Stimulated activated CD8-positive, alpha-beta memory T cell treated with anti-CD3 and anti-CD28 coated beads, Interleukin-15, amount 100 ng/mL, for 4 hours (primary cell): ENCODE data around the gene DTX1.

Source experiments
- DNase-seq, 2 donors: peaks; one replicate each; pipeline ENCODE4 v3.0.0-alpha.2; 2020; ENCODE audit warnings: low read depth in 2 of 2

DTX1 gene

DNA sequence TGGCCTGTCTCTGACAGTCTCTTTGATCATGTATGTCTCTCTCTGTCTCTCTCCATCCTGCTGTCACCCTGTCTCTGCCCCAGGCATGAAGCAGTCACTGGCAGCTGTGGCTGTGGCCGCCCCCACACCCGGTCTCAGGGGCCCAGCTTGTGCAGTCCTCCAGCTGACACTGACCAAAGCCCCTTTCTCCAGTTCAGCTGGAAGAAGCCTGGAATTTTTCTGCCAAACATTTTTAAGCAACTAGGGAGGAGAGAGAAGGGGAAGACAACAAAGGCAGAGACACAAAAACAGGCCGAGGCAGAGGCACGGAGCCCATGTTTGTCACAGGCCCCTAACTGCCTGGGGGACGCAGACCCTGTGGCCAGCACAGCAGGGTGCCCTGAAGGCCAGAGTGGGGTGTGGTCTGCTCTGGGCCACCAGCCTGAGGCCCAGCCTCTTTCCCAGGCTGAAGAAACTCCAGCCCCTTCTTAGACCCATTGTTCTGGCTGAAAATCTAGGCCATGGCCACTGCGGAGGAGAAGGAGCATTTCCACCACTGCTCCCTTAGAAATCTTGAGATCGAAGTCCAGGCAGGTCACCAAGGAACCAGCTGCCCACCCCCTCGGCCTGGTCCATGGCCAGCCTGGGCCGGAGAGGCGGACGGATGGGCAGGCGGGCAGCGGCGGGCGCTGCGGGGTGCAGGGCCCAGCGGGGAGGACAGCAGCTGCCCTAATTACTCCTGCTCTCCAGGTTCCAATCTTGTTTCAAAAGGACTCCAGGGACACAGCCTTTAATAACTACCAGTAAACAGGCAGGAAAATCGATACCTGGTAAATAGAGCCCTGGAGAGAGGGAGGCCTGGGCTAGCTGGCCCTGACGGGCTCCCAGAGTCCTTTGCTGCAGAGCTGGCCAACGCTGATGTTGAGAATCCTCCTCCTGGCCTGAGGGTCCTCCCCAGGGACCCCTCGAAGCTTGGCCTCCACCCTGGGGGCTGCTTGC lies 14.9 kb downstream of the DTX1 start:
- no peak for DNase-seq

DNA sequence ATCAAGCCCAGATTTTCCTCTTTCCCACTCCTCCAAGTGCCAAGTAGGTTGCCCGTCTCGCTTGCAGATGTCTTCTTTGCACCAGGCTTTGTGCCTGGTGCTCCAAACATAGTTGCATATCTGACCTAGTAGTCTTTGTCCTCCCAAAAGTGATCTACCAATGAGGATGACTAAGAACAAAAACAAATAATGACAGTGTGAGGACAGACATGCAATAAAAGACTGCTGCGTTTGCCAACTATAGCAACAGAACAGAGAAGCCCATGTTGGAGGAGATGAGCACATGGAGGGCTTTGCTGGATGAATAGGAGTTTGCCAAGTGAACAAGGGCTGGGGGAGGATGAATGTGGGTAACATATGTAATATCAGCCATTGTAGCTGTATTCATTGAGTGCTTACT lies 15.6 kb downstream of the DTX1 start:
- no peak for DNase-seq

DNA sequence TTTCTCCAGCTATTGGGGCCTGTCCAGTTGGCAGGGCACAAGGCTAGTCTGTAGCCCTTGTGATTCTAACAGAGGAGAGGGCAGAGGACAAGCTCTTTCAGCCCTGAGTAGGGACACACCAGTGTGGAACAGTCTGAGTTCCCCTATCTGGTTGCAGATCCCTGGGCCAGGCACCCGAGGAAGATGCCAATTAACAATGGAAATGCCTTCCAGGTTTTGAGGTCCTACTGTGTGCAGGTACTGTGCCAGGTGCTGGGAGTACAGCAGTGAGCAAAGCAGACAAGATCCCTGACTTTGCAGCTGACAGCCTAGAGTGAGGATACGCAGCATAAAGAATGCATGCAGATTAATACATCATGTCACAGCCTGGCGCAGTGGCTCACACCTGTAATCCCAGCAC lies 17.1 kb downstream of the DTX1 start:
- no peak for DNase-seq

DNA sequence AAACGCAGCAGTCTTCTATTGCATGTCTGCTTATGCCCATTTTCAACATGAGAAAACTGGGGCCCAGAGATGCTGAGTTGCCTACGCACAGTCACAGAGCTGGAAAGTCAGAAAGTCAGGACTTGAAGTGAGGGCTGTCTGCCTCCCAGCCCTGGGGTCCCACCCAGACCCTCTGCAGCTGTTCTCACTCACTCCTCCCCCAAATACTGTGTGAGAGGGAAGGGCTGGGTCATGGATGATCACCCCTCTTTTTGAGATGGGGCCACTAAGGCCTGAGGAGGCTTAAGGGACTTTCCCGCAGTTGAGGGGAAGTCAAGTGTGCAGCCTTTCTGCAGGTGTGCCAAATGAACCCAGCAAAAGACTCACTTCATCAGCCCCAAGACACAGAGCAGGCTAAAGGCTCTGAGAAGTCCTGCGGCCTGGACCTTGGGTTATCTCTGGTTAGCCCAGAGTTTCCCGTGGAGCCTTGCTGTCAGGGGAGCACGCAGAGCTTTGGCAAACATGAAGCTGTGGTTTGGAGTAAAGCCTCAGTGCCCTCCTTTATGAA lies 18.7 kb downstream of the DTX1 start:
- DNase-seq: no peak

DNA sequence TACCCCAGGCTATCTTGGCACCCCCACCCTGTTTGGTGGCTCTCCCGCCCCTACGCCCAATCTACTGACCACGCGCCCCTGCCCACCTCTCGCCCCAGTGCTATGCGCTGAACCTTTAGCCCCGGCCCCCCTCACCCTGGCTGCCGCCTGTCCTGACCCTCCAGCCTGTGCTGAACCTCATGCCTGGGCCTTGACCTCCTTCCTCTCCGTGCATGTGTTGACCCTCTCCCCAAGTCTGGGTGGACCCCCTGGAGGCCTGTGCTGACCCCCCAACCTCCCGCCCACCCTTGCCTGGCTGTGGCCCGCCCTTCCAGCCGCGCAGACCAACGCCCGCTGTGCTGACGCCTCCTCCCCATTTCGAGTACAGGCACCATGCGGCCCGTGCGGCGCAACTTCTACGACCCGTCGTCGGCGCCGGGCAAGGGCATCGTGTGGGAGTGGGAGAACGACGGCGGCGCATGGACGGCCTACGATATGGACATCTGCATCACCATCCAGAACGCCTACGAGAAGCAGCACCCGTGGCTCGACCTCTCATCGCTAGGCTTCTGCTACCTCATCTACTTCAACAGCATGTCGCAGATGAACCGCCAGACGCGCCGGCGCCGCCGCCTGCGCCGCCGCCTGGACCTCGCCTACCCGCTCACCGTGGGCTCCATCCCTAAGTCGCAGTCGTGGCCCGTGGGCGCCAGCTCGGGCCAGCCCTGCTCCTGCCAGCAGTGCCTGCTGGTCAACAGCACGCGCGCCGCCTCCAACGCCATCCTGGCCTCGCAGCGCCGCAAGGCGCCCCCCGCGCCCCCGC lies 20.7 kb downstream of the DTX1 start:
- no peak for DNase-seq

DNA sequence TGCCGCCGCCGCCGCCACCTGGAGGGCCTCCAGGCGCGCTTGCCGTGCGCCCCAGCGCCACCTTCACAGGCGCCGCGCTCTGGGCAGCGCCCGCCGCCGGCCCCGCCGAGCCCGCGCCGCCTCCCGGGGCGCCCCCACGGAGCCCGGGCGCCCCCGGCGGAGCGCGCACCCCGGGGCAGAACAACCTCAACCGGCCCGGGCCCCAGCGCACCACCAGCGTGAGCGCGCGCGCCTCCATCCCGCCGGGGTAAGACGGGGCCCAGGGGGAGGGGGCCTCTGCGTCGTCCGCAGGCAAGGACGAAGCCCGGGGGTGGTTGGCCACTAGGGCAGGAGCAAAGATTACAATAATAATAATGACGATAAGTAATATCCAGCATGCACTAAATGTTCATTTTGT lies 21.3 kb downstream of the DTX1 start:
- no peak for DNase-seq

DNA sequence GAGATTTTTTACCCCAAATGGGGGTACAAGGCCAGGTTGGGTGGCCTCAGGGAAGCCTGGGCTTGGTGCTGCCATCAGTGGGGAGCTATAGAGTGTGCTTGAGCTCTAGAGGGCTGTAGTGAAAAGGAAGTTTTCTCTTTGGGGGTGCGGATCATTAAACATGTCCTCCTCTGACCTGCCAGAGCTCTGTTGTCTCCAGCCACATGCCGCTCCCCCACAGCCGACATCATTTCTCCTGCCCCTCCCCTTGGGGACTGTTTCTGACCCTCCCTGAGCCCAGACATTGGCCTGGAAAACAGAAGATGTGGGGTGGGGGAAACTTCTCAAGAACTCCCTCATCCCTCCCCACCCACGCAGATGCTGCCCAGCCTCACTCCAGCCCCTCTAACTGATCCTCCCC lies 25.3 kb downstream of the DTX1 start:
- no peak for DNase-seq

DNA sequence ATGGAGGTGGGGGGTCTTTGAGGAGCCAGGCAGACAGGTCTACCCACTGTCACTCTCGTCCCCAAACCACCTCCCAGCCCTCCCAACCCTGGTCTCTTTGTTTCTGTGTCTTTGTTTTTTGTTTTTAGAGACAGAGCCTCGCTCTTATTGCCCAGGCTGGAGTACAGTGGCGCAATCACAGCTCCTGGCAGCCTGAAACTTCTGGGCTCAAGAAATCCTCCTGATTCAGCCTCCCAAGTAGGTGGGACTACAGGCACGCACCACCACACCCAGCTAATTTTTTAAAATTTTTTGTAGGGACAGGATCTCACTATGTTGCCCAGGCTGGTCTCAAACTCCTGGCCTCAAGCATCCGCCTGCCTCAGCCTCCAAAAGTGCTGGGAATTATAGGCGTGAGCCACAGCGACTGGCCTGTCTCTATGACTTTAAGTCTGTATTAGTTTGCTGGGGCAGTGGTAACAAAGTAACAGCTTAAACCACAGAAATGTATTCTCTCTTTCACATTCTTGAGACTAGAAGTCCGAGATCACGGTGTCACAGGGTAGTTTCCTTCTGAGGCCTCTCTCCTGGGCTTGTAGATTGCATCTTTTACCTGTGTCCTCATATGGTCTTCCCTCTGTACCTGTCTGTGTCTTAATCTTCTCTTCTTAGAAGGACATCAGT lies 26.1 kb downstream of the DTX1 start:
- DNase-seq: no peak

DNA sequence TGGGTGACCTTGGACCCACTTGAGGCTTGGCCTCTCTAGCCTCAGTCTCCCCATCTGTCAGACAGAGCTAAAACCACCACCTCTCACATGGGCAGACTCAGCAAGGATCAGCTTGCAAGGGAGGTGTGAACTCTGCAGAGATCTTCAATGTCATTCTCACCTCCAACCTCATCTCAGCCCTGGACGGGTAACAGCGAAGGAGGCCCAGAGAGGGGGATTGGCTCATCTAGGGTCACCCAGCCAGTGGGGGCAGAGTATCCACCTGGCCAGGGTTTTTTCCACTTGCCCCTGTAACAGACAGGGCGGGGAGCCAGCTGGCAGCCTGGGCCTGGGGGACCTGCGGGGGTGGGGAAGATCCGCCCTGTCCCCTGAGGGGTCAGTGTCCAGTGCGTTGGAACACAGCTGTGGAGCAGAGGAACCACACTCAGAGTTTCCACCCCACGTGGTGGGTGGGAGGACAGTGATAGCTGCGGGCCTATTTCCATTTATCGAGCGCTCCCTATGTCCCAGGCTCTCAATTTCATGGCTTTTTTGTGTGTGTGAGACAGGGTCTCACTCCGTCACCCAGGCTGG lies 27.4 kb downstream of the DTX1 start:
- no peak for DNase-seq

DNA sequence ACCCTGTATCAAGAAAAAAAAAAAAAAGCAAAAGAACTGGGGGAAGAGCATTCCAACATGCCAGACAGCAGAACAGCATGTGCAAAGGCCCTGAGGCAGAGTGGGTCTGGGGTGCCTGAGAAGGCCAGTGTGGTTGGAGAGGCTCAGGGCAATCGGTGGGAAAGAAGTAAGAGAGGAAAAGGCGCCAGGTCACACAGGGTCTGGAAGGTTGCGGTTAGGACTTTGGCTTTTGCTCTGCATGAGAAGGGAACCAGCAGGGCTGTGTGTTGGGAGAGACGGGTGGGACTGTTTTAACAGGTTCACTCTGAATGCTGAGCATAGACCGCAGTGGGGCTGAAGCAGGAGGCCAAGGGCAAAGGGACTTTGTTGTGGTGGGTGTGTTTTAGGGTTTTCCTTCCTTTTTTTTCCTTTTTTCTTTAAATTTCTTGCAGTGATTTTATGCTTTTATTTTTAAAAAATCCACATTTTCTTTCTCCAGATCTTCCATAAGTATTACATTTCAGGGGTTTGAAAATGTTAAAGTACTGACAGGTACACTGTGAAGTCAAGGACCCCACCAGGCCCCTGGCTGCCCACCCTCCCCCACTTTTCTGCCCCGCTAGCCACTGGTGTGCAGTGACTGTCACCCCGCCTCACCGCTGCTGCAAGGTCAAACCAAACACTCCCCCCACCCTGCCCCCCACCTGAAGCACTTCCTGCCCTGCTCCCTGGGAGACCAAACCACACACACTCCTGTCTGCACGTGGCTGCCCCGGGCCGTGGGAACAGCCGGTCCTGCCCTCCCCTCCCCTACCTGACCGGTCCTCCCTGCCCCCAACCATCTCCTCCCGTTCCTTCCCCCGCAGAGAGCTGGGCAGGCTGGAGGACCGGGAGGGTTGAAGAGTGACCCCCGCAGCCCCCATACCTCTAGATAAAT lies 30.0 kb downstream of the DTX1 start:
- DNase-seq: no peak

DNA sequence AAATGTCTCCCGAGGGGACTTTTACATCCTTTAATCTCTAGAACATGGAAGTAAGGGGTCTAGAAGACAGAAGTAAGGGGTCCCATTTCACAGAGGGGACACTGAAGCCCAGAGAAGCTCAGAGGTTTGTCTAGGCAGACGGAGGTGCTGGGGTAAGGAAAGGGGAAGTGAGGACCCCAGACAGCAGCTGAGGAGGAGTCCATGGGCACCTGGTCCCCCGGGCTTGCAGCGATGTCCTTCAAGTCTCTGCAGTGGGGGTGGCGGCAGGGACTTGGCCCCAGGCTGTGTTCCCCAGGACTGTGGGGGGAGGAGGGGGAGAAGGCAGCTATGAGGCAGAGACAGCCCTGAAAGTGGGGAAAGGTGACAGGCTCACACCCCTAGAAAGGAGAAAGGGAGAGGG lies 30.7 kb downstream of the DTX1 start:
- DNase-seq: no peak

DNA sequence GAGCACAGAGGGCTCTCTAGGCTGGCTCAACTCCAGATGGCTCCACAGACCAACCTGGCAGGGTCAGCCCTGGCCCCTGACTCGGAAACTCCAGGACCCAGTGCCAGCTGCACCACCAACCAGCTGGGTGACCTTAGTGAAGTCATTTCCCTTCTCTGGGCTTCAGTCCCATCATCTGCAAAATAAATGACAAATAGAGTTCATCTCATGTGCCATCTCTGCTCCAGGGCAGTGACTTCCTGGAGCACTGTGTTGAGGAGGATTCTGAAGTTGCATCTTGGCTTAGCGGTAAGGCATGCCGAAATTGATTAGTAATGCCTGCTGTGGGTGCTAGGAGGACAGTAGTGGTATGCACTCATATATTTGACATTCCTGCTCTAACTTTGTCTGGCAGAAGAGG lies 31.5 kb downstream of the DTX1 start:
- no peak for DNase-seq

DNA sequence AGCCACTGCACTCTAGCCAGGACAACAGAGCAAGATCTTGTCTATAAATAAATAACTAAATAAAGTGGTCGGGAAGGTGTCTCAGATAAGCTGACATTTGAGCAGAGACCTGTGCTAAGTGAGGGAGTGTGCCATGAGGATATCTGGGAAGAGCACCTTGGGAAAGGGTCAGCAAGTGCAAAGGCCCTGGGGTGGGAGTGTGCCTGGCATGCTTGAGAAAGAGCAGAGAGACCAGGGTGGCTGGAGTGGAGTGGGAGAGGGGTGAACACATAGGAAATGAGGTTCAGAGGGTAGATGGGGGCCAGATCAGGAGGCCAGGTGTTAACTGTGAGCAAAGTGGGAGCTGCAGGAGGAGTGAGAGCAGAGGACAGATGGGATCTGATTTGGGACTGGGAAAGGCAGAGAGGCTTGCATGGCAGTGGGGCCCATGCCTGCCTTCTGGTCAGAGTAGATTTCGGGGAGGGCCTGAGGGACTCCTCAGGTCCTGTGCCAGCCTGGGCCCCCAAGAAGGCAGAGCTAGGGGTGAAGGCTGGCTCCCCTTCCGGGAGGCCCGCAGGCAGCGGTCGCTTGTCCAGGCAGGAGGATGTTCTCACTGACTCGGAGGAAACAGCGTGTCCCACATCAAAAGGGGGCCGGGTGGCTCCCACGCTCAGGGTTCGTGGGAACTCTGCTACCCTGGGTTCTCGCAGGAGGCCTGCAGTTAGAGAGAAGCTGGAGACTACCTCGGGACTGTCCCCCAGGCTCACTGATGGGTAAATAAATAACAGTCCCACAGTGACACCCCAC lies 32.6 kb downstream of the DTX1 start:
- peak in 1 of 2 donors; percentile 30 for DNase-seq

DNA sequence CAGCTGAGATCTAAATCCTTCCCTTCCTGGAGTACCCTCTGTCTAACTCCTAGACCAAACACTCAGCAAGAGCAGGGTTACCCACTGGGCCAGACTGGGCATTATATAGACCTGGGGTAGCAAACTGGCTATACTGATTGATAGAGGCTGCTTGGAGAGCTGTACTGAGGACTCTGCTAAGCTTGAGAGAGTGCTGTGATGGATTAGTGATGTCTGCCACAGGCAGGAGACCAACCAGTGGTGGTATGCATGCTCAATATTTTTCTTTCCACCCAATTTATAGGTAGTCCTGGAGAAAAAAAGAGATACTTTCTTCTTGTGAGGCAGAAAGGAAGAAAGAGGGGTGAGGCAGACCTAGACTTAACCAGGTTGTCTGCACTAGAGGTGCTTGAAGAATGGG lies 33.3 kb downstream of the DTX1 start:
- no peak for DNase-seq

DNA sequence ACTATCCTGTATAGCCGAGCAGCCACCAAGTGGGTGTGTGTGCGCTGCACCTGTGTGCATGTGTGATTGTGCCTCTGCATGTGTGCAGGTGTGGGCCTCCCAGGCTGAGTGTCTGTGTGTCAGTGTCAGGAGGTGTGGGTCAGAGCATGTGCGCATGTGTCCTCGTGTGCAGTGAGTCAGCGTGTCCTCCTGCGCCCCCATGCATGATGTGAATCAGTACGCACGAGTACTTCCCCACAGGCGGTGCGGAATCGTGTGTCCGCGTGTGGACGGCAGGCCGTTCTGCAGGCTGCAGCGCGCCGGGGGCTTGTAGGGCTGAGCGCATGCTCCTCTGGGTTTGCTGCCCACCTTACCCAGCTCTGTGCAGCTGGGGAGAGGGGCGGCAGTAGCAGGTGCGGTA lies 34.2 kb downstream of the DTX1 start:
- DNase-seq: no peak

DNA sequence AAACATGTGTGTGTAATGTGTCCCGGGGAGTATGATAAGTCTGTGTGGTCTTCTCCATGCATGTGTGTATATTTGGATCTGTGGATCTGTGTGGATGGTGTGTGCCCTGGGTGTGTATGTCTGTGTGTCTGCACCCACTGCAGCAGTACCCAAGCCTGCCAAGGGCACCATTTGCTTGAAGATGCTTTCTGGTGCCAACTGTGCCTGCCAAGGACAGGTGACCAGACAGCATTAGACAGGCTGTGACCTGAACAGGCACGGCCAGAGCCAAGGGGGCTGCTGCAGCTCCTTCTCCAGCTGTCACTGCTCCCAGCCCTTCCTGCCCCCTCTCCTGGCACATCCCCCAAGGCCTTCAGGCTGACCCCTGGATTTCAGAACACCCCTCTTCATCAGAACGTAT lies 35.0 kb downstream of the DTX1 start:
- no peak for DNase-seq

DNA sequence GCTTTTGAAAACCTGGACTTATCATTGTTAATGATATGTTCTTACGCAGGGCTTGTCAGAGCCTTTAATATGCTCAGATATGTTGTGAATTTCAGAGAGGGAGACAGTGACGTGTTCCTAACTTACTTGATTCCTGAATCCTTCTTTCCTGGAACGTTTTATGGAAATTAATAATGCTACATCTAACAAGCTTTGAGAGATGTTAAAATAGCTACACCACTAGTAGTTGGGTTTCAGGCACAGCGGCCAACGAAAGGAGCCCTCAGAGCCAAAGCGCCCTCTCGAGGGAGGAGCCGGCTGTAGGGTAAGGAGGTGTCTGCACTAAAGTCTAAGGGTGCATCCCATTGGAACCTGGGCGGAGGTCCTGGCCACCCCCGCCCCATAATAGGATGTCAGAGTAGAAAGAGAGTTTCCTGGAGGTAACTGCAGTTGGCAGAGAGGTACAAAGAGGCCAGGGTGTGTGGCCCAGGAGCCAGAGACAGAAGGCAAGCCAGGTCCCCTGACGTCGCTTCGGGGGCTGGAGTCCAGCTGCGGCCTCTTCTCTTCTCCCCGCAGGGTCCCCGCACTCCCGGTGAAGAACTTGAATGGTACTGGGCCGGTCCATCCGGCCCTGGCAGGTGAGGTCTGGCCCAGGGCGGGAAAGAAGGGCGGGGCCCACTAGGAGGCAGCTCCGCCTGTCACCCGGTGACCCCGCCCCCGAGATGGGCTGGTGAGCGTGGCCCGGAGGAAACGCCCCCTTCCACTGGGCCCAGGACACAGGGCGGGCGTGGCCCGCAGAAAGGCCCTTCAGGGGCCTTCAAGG lies 36.3 kb downstream of the DTX1 start:
- no peak for DNase-seq

DNA sequence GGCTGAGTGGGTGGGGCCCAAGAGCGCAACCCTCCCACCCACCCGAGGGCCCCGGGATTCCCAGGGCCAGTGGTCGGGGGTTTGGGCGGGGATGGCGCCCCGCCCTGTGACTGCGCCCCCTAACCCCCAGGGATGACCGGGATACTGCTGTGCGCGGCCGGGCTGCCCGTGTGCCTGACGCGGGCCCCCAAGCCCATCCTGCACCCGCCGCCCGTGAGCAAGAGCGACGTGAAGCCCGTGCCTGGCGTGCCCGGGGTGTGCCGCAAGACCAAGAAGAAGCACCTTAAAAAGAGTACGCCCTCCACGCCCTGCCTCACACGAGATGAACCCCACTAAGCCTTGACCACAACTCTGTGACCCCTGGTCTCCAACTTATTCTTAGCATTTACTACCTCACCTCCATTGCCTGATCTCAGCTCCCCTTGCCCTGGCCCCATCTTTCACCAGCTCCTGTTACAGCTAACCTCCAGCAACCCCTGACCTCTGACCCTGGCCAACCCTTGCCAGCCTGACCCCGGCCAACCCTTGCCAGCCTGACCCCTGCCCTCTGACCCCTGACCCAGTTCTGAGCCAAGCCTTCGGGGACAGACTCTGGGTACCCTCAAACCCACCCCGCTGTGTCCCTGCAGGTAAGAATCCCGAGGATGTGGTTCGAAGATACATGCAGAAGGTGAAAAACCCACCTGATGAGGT lies 37.0 kb downstream of the DTX1 start:
- DNase-seq: no peak
